Body of pancreas (tissue), 4 donors: ENCODE measurements around the gene COBLL1.

ENCODE experiments used
- CTCF ChIP-seq, 7 experiments: fragments of 450-650 bp in 4 of 7; fragments of 200-600 bp in 3 of 7; sonication (generic) in 3 of 7; IDR thresholded peaks; one replicate each; pipeline ENCODE4 v1.5.1; 2016 to 2019; ENCODE audit warnings: antibody characterized with exemption in 7 of 7
- POLR2A ChIP-seq, 3 donors: fragments of 450-650 bp; IDR thresholded peaks; one replicate each; pipeline ENCODE4 v1.6.1; 2016; ENCODE audit warnings: antibody characterized with exemption in 3 of 3, mild to moderate bottlenecking in 2 of 3

GRCh38 chr2:164662868-164663631 is 178.6 kb downstream of the COBLL1 start:
- TF ChIP-seq CTCF (IDR thresholded peaks at IDR 0.05), result no peak
- TF ChIP-seq POLR2A (IDR thresholded peaks at IDR 0.05), result no peak
